Activated CD4-positive, alpha-beta T cell treated with anti-CD3 and anti-CD28 coated beads, Interleukin-2, amount 50 U/mL, for 48 hours (primary cell): ENCODE results near the gene G6PD.
"Not testable (repeated sequence)": the region's sequence is repeated elsewhere in the genome, so short reads cannot be mapped to it uniquely, and the experiment has no call there.

ENCODE experiments used
- DNase-seq, 2 experiments: peaks; one replicate each; pipeline ENCODE4 v3.0.0-alpha.2; 2020

Gene G6PD

GRCh38 chrX:154513716-154514115 is 32.9 kb downstream of the G6PD start:
- DNase-seq = no peak

DNA sequence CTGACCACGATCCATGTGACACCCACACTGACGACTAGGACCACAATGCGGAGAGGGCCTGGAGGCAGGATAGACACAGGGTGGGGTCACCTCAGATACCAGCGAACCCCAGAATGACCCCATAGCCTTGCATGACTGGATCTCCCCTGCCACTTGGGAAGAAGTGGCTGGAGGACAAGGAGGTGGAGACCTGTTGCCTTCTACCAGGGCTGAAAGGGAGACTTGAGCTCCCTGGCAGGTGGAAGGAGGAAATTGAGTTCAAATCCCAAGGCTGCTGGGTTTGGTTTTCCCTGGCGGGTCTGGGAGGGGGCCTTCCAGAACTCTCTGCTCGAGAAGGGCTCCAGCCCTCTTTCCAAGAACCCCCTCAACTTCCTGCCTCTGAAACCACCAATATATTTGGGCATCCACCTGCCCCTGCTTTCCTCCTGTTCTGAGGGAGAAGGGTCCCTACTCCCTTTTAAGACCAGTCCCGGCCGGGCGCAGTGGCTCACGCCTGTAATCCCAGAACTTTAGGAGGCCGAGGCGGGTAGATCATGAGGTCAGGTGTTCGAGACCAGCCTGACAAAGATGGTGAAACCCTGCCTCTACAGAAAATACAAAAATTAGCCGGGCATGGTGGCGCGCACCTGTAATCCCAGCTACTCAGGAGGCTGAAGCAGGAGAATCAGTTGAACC is 33.6 kb downstream of the G6PD start:
- no peak for DNase-seq

GRCh38 chrX:154511761-154512160 is 34.9 kb downstream of the G6PD start:
- no peak for DNase-seq

- no peak for DNase-seq
Observed at GRCh38 chrX:154509455-154509854, 37.2 kb downstream of the G6PD start.

DNA sequence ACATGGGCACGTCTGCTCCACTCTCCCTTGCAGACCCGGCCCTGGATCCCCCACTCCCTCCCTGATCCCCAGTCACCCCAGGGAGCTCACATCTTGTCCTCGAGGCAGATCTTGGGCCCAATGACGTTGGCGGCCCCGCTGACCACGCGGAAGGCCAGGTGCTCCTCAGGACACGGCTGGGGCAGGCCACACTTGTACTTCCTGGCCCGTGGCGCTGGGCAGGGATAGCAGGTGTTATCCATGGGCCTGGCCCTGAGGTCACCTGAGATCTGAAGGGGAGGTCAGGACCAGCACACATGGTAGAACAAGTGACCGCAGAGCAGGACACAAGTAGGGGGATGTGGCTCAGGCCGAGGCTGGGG is 38.3 kb downstream of the G6PD start:
- no peak for DNase-seq

- no peak for DNase-seq
Observed at GRCh38 chrX:154507673-154508383, 38.8 kb downstream of the G6PD start.

DNA sequence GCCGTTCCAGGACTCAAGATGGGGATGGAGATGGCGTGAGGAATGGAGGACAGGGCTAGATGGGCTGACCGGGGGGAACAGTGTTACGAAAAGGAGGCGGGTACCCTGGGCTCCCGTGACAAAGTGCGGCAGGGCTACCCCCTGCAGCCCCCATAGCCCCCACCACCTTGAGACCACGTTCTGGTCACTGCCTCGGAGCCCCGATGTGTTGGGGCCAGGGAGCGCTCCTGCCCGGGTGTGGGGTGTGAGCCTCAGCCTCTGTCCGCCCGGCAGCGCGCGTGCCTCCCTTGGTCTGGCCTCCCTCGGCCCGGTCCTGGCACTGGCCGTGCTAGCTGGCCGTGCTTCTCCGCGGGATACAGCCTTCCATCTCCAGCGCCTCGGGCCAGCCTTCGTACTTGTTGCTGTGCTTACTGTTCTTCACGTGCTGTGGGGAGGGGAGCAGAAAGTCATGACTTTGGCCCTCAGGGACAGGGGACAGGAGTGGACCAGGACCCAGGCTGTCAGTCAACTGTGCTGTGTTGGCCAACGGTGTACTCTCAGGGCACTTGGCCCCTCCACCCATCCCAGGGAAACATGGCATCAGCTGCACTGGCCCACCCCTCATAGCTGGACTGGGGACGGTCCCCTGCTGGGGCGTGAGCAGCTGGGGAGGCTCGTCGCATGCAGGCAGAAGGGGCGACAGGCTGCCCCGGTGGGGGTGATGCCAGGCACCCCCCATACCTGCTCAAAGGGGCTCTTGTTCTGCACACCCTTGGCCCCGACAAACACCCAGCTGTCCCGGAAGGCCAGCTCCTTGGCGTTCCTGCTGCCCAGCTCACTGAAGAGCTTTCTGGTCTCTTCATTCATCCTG is 39.9 kb downstream of the G6PD start:
- DNase-seq = no peak

DNA sequence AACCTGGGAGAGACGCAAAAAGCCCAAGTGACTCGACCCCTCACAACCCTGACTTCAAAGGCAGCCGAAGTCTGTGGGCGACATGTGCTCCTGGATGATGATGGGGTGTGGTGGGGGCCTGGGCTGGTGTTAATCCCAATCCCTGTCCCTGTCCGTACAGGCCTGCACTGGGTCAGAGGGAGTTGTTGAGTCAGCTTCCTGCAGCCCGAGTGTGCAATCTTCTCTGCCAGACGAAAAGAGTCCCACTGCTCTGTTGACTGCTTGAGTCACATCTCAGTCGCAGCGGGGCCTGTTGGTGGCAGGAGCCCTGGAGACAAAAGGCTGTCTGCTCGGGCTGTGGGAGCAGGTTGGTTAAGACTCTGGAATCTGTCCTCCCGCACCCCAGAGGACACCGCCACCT is 40.9 kb downstream of the G6PD start:
- DNase-seq = no peak

- DNase-seq = no peak
Observed at GRCh38 chrX:154502989-154503388, 43.7 kb downstream of the G6PD start.

GRCh38 chrX:154502098-154502497 is 44.5 kb downstream of the G6PD start:
- DNase-seq = no peak

GRCh38 chrX:154501423-154501822 is 45.2 kb downstream of the G6PD start:
- not testable (repeated sequence) for DNase-seq

- not testable (repeated sequence) for DNase-seq
Observed at GRCh38 chrX:154496591-154497137, 50.0 kb downstream of the G6PD start.

DNA sequence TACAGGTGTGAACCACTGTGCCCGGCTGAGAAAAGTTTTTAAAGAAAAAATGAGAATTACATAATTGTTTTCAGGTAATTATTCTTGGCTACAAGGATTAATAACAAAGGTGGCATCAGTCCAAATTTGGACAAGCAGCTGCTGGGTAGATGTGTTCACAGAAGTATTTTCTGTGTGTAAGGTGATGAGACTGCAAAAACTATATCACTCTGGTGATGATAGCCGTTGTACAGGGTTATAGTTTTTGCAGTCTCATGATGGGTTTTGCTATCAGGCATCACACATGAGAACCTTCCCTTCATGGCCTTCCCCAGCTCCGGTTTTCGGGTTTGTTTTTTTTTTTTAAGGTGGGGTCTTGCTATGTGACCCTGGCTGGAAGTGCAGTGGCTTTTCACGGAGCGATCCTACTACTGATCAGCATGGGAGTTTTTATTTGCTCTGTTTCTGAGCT is 51.1 kb downstream of the G6PD start:
- DNase-seq = no peak

DNA sequence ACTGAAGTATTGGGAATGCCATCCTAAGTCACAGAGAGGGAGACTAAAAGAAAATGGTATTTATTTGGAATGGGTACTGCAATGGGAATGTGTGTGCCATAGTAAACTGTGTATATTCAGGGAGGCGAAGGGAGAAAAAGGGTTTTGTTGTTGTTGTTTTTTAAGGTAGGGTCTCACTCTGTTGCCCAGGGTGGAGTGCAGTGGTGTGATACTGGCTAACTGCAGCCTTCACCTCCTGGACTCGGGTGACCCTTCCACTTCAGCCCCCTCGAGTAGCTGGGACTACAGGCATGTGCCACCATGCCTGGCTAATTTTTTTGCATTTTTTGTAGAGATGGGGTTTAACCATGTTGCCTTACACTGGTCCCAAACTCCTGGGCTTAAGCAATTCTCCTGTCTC is 51.9 kb downstream of the G6PD start:
- DNase-seq = no peak

- DNase-seq = peak; percentile 85 to 89
Observed at GRCh38 chrX:154490414-154491083, 56.1 kb downstream of the G6PD start, which contains the start of gene SLC10A3. Gene SLC10A3, minus strand, starts transcription at chrX:154490629. Its CDS starts 1,689 bp downstream, at chrX:154488940.

DNA sequence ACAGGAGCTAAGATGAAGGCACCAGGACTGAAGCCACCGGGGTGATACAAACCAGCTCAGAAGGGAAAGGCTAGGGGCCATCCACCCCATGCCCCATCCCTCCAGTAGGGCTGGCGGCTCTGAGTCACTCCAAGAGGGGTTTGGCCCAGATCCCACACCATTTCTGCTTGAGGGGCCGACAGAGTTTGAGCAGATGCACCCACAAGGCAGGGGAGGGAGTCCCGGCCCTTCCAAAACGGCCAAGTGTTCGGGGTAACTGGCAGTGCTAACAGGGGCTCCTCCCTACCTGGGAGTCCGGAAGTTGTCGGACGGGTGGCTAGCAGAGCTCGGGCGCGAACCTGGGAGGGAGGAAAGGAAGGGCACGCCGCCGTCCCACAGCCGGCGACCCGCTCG is 56.6 kb downstream of the G6PD start:
- DNase-seq = peak; percentile 23 to 39

DNA sequence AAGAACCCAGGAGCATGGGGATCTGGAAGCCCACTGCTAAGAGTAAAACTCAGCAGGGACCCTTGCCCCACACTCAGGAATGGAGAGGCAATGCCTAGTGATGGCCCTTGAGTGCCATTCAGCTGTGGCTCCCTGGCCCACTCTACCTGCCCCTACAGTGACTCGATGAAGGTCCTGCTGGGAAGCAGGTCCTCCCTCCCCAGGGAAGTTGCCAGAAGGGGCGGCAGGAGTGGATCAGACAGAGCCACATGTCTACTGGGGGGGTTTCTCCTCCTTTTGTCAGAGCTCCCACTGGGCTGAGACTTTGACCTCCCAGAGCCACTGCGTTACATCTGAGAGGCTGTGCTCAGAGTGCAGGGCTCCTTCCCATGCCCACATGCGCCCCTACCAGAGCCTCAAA is 57.5 kb downstream of the G6PD start:
- DNase-seq = no peak

DNA sequence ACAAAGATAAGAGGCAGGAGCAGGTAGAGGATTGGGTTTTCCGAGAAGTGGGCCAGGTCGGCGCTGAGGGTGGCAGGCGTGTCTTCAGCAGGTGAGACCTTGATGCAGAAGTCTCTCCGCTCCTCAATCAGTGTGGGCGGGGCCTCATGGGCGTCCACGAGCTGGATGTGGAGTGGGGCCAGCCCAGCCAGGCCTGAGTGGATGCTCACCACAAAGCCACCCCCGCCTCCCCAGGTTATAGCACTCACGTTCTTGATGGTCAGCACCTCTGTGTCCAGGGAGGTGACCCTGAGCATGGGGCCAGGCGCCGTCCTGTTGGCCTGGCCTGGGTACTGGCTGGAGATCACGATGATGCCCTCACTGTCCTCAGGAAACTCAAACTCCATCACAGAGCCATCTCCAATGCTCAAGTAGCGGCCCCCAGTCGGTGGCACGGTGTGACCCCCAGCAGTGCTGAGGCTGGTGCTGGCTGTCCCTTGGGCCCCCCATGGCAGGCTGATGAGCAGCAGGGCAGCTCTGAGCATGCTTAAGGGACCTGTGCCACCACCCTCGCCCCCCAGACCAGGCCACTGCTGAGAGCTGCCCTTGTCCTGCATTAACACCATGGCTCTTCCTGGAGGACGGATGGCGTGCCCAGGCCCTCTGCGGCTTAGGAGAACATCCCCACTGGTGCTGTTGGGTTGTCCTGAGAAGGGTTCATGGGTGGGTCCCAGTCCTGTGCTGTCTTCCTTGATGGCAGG is 58.1 kb downstream of the G6PD start:
- DNase-seq = no peak

DNA sequence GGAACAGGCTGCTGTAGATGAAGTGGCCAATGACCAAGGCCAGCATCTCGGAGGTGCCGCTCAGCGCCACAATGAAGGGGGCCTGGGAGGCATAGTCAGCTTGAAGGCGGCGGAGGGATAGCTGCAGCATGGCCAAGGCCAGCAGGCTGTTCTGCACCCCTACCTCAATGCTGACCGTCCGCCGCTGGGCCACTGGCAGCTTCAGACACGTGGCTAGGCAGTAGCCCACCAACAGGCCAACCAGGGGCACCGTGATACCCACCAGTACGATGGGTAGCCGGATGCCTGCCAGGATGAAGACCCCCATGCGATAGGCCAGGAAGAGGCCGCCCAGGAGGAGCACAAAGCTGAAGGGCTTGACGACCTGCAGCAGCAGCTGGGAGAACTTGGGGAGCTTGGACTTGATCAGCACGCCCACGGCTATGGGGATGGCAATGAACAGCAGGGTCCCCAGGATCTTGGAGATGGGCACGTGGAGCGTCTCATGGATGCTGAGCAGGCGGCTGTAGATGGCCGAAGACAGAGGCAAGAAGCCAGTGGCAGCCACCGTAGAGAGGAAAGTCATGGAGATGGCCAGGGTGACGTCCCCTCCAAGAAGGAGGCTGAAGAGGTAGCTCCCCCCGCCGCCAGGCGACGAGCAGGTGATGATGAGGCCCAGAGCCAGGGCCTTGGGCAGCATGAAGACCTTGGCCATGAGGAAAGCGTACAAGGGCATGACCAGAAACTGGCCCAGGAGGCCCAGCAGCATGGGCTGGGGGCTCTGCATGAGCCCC is 58.9 kb downstream of the G6PD start:
- no peak for DNase-seq

DNA sequence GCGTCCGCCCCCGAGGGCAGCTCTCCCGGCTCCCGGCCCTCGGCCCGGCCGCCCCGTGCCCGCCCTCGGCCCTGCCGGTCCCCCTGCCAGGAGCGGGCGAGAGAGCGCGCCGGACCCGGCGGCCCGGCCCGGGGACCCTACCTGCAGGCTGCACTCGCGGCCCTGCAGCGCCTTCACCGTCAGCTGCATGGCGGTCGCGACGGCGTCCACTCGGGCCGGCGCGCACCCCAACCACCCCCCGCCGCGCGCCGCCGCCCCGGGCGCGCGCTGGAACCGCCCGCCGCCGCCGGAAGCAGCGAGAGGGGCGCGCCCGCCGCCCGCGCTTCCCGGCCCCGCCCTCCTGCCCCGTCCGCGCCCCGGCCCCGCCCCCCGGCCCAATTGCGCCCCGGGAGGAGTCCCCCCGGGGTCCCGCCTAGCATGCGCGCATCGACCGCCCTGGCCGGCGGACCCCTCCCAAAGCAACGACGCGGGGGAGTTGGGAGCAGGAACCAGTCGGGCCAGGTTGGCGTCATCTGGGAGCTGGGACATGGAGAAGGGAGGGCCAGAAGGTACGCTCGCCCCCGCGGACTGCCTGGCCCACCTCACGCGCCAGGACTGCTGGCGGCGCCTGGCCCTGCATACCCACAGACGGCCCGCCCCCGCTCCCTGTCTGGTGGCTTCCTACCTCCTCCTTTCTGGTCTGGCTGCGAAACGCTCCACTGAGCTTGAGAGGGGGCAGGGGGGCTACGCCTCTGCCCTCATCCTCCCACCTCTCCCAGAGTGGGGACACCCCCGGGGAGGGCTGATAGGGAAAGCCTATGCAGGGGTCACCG is 60.0 kb downstream of the G6PD start, which contains the start of gene UBL4A:
TSS of gene UBL4A (minus strand) at position 220 of the 812 bp plus-strand sequence. CDS start at position 189, 31 bp downstream.
- peak; percentile 58 for DNase-seq
